ENCODE measurements around the gene YEATS2.
"Not testable (repeated sequence)": the region's sequence is repeated elsewhere in the genome, so short reads cannot be mapped to it uniquely, and the experiment has no call there.

The YEATS2 gene

GRCh38 chr3:183775781-183776180 is 78.2 kb downstream of the YEATS2 start:
- no peak for DNase-seq (ENCODE audit: low read depth in 2 of 2, low spot score in 1 of 2)

GRCh38 chr3:183776451-183776850 is 78.9 kb downstream of the YEATS2 start:
- not testable (repeated sequence) for DNase-seq (ENCODE audit: low read depth in 2 of 2, low spot score in 1 of 2)

- no peak for DNase-seq (ENCODE audit: low read depth in 2 of 2, low spot score in 1 of 2)
Measured at GRCh38 chr3:183777016-183777618, 79.5 kb downstream of the YEATS2 start.

GRCh38 chr3:183779896-183780465 is 82.4 kb downstream of the YEATS2 start:
- DNase-seq (ENCODE audit: low read depth in 2 of 2, low spot score in 1 of 2) = no peak

GRCh38 chr3:183781246-183781645 is 83.6 kb downstream of the YEATS2 start:
- no peak for DNase-seq (ENCODE audit: low read depth in 2 of 2, low spot score in 1 of 2)

- no peak for DNase-seq (ENCODE audit: low read depth in 2 of 2, low spot score in 1 of 2)
Measured at GRCh38 chr3:183782576-183783276, 85.1 kb downstream of the YEATS2 start.

- DNase-seq (ENCODE audit: low read depth in 2 of 2, low spot score in 1 of 2) = not testable (repeated sequence)
Measured at GRCh38 chr3:183784503-183784902, 86.9 kb downstream of the YEATS2 start.

- no peak for DNase-seq (ENCODE audit: low read depth in 2 of 2, low spot score in 1 of 2)
Measured at GRCh38 chr3:183789826-183790225, 92.2 kb downstream of the YEATS2 start.

GRCh38 chr3:183790700-183791099 is 93.1 kb downstream of the YEATS2 start:
- no peak for DNase-seq (ENCODE audit: low read depth in 2 of 2, low spot score in 1 of 2)

GRCh38 chr3:183792976-183793375 is 95.4 kb downstream of the YEATS2 start:
- DNase-seq (ENCODE audit: low read depth in 2 of 2, low spot score in 1 of 2) = no peak

- DNase-seq (ENCODE audit: low read depth in 2 of 2, low spot score in 1 of 2) = no peak
Measured at GRCh38 chr3:183794452-183794851, 96.9 kb downstream of the YEATS2 start.

GRCh38 chr3:183796372-183796771 is 98.8 kb downstream of the YEATS2 start:
- no peak for DNase-seq (ENCODE audit: low read depth in 2 of 2, low spot score in 1 of 2)

GRCh38 chr3:183797996-183798395 is 100.4 kb downstream of the YEATS2 start:
- DNase-seq (ENCODE audit: low read depth in 2 of 2, low spot score in 1 of 2) = no peak

- no peak for DNase-seq (ENCODE audit: low read depth in 2 of 2, low spot score in 1 of 2)
Measured at GRCh38 chr3:183799461-183799860, 101.9 kb downstream of the YEATS2 start.

- DNase-seq (ENCODE audit: low read depth in 2 of 2, low spot score in 1 of 2) = no peak
Measured at GRCh38 chr3:183800243-183800863, 102.8 kb downstream of the YEATS2 start.

- DNase-seq (ENCODE audit: low read depth in 2 of 2, low spot score in 1 of 2) = no peak
Measured at GRCh38 chr3:183801601-183802000, 104.0 kb downstream of the YEATS2 start.

- DNase-seq (ENCODE audit: low read depth in 2 of 2, low spot score in 1 of 2) = no peak
Measured at GRCh38 chr3:183802989-183803388, 105.4 kb downstream of the YEATS2 start.

GRCh38 chr3:183807209-183807728 is 109.7 kb downstream of the YEATS2 start:
- no peak for DNase-seq (ENCODE audit: low read depth in 2 of 2, low spot score in 1 of 2)

- no peak for DNase-seq (ENCODE audit: low read depth in 2 of 2, low spot score in 1 of 2)
Measured at GRCh38 chr3:183807881-183808280, 110.3 kb downstream of the YEATS2 start.

- DNase-seq (ENCODE audit: low read depth in 2 of 2, low spot score in 1 of 2) = no peak
Measured at GRCh38 chr3:183808355-183808754, 110.8 kb downstream of the YEATS2 start.

- DNase-seq (ENCODE audit: low read depth in 2 of 2, low spot score in 1 of 2) = no peak
Measured at GRCh38 chr3:183809270-183809669, 111.7 kb downstream of the YEATS2 start.
